ENCODE measurements around the gene BZW1. TPM values are rescaled to one million over a fixed set of nuclear protein-coding genes. Genes with fewer than 3 reads are reported as not detected.

BZW1 gene
- total RNA-seq, 1 donor from 2014 or later = 214 TPM

GRCh38 chr2:200774920-200775319, 36.8 kb upstream of the BZW1 start:
- Mint-ChIP-seq H3K27ac (ENCODE audit: unreplicated experiment) (no peak overlapping the region), H3K27me3 (ENCODE audit: unreplicated experiment) (no peaks in the 10 kb centered on the region), H3K36me3 (ENCODE audit: unreplicated experiment) (no peaks in the 10 kb centered on the region), H3K4me1 (ENCODE audit: unreplicated experiment) (peaks cover 19% of the 10 kb centered on the region), H3K4me3 (ENCODE audit: unreplicated experiment) (no peak overlapping the region), H3K9me3 (ENCODE audit: unreplicated experiment) (no peaks in the 10 kb centered on the region)
- no peak for DNase-seq (ENCODE audit: extremely low spot score, unreplicated experiment)
- TF ChIP-seq CTCF (IDR thresholded peaks at IDR 0.05) = no peak

GRCh38 chr2:200777275-200777674, 34.4 kb upstream of the BZW1 start:
- no peaks in the 10 kb centered on the region for H3K9me3 Mint-ChIP-seq (ENCODE audit: unreplicated experiment)
- H3K27me3 Mint-ChIP-seq (ENCODE audit: unreplicated experiment) = no peaks in the 10 kb centered on the region
- no peak for TF ChIP-seq CTCF (IDR thresholded peaks at IDR 0.05)
- no peak overlapping the region for H3K27ac Mint-ChIP-seq (ENCODE audit: unreplicated experiment)
- no peaks in the 10 kb centered on the region for H3K36me3 Mint-ChIP-seq (ENCODE audit: unreplicated experiment)
- no peak overlapping the region for H3K4me3 Mint-ChIP-seq (ENCODE audit: unreplicated experiment)
- no peak for DNase-seq (ENCODE audit: extremely low spot score, unreplicated experiment)
- peaks cover 27% of the 10 kb centered on the region for H3K4me1 Mint-ChIP-seq (ENCODE audit: unreplicated experiment)

GRCh38 chr2:200778038-200778437, 33.7 kb upstream of the BZW1 start:
- no peaks in the 10 kb centered on the region for H3K9me3 Mint-ChIP-seq (ENCODE audit: unreplicated experiment)
- DNase-seq (ENCODE audit: extremely low spot score, unreplicated experiment) = no peak
- TF ChIP-seq CTCF (IDR thresholded peaks at IDR 0.05) = no peak
- peaks cover 32% of the 10 kb centered on the region for H3K4me1 Mint-ChIP-seq (ENCODE audit: unreplicated experiment)
- H3K4me3 Mint-ChIP-seq (ENCODE audit: unreplicated experiment) = no peak overlapping the region
- H3K36me3 Mint-ChIP-seq (ENCODE audit: unreplicated experiment) = no peaks in the 10 kb centered on the region
- no peaks in the 10 kb centered on the region for H3K27me3 Mint-ChIP-seq (ENCODE audit: unreplicated experiment)
- no peak overlapping the region for H3K27ac Mint-ChIP-seq (ENCODE audit: unreplicated experiment)

- Mint-ChIP-seq H3K9me3 (ENCODE audit: unreplicated experiment) (no peaks in the 10 kb centered on the region), H3K27me3 (ENCODE audit: unreplicated experiment) (no peaks in the 10 kb centered on the region), H3K27ac (ENCODE audit: unreplicated experiment) (no peak overlapping the region), H3K36me3 (ENCODE audit: unreplicated experiment) (no peaks in the 10 kb centered on the region), H3K4me1 (ENCODE audit: unreplicated experiment) (peaks cover 37% of the 10 kb centered on the region), H3K4me3 (ENCODE audit: unreplicated experiment) (no peak overlapping the region)
- DNase-seq (ENCODE audit: extremely low spot score, unreplicated experiment) = no peak
- no peak for TF ChIP-seq CTCF (IDR thresholded peaks at IDR 0.05)
Measured at GRCh38 chr2:200779214-200779613, 32.5 kb upstream of the BZW1 start.

GRCh38 chr2:200781616-200782015, 30.1 kb upstream of the BZW1 start:
- H3K4me3 Mint-ChIP-seq (ENCODE audit: unreplicated experiment) = no peak overlapping the region
- DNase-seq (ENCODE audit: extremely low spot score, unreplicated experiment) = no peak

More at GRCh38 chr2:200781616-200782015, 30.1 kb upstream of the BZW1 start:
- no peaks in the 10 kb centered on the region for H3K27me3 Mint-ChIP-seq (ENCODE audit: unreplicated experiment)
- TF ChIP-seq CTCF (IDR thresholded peaks at IDR 0.05) = no peak
- H3K9me3 Mint-ChIP-seq (ENCODE audit: unreplicated experiment) = no peaks in the 10 kb centered on the region
- peaks cover 56% of the 10 kb centered on the region for H3K4me1 Mint-ChIP-seq (ENCODE audit: unreplicated experiment)
- no peaks in the 10 kb centered on the region for H3K36me3 Mint-ChIP-seq (ENCODE audit: unreplicated experiment)
- H3K27ac Mint-ChIP-seq (ENCODE audit: unreplicated experiment) = no peak overlapping the region

All from osteocyte (in vitro differentiated cells).